ENCODE data around the gene INHA.

The INHA gene

DNA sequence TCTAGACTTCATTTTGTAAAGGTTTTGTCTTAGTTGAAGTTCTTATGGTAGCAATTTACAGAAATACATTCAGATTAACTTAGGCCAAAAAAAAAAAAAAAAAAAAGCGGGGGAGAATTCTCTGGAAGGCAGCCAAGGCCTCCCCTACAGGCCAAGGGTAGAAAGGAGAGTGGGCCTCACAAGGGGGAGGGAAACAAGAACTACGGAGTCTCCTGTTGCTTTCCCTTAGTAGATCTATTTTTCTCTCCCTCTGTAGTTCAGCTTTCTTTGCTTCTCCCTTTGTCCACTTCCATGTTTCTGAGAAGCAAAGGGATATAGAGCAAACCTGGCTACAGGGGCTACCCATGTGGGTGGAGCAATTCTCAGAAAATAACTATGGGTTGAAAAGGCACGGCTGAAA, 23.1 kb downstream of the INHA start:
- H3K27me3 ChIP-seq (ENCODE audit: control insufficient read depth in 1 of 2, insufficient read depth in 1 of 2, low read length in 2 of 2) = no peaks in the 10 kb centered on the region
- no peaks in the 10 kb centered on the region for H3K9me3 ChIP-seq (ENCODE audit: control insufficient read depth, low read length)
- WGBS = 76% methylated on average over 1 of the region's 3 CpGs
- H3K23ac ChIP-seq (ENCODE audit: low read length in 2 of 2) = no peak overlapping the region
- no peak overlapping the region for H2BK5ac ChIP-seq (ENCODE audit: low read depth, low read length, poor library complexity, severe bottlenecking)
- H3K4me3 ChIP-seq (ENCODE audit: insufficient read depth in 1 of 2, low read depth in 1 of 2, low read length in 2 of 2) = no peak overlapping the region
- no peak overlapping the region for H2BK120ac ChIP-seq (ENCODE audit: low read depth, low read length)
- no peak overlapping the region for H4K91ac ChIP-seq (ENCODE audit: low read length)
- H2BK12ac ChIP-seq (ENCODE audit: low read length in 2 of 2) = no peak overlapping the region
- peaks cover 10% of the 10 kb centered on the region for H3K79me1 ChIP-seq (replicated peaks; ENCODE audit: low read length, poor library complexity, severe bottlenecking)
- H3K18ac ChIP-seq (ENCODE audit: low read depth in 1 of 2, low read length in 2 of 2) = no peak overlapping the region
- H2BK15ac ChIP-seq (ENCODE audit: low read depth, poor library complexity, severe bottlenecking) = no peak overlapping the region
- H3K4me1 ChIP-seq (ENCODE audit: control insufficient read depth, insufficient read depth, low read depth, low read length) = peaks cover 4% of the 10 kb centered on the region
- H2AK5ac ChIP-seq (ENCODE audit: low read length, severe bottlenecking) = no peak overlapping the region
- H3K36me3 ChIP-seq (ENCODE audit: control insufficient read depth in 1 of 2, insufficient read depth in 2 of 2, low read depth in 1 of 2, low read length in 2 of 2) = no peaks in the 10 kb centered on the region
- no peak overlapping the region for H3K4ac ChIP-seq (ENCODE audit: low read depth in 1 of 2, low read length in 2 of 2)
- H3K9ac ChIP-seq (ENCODE audit: low read length) = peak overlapping the region; percentile 42
- H3K14ac ChIP-seq (ENCODE audit: low read length in 2 of 2) = no peak overlapping the region
- no peak overlapping the region for H2AFZ ChIP-seq (ENCODE audit: low read depth, low read length)
- no peak overlapping the region for H4K8ac ChIP-seq (ENCODE audit: low read length)
- peak overlapping the region; percentile 52 for H3K27ac ChIP-seq (ENCODE audit: low read length, poor library complexity, severe bottlenecking)
- no peak overlapping the region for H3K4me2 ChIP-seq (ENCODE audit: low read length, poor library complexity, severe bottlenecking)
- peak; percentile 12 for DNase-seq

DNA sequence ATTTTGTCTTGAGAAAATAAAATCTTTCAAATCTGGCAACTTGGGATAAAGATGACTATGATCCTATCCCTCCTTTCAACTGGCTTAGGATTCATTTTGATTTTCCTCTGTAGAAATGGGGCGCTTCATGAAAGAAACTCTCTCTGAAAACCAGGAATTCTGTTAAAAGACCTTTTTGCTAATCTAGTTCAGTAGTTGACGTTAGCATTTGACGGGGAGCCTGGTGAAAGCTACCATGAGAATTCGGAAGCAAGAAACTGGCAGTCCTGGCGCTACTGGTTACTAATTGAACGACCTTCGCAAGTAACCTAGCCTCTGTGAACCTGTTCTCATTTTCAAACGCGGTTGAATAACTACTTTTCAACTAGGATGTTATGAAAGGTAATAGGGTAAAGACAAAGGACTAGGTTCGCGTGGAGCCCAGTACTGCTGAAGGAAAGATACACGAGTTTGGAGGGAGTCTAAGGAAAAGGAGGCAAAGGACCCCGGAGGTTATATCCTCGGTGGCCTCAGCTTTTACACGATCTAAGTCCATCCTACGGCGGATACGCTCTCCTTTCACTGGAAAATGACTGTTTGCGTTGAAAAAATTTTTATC, 24.9 kb downstream of the INHA start:
- 8% methylated on average over 16 of the region's 19 CpGs for WGBS
- Histone ChIP-seq H3K79me1 (replicated peaks; ENCODE audit: low read length, poor library complexity, severe bottlenecking) (peaks cover 15% of the 10 kb centered on the region), H3K4ac (ENCODE audit: low read depth in 1 of 2, low read length in 2 of 2) (peak overlapping the region; percentile 71 to 75)

DNA sequence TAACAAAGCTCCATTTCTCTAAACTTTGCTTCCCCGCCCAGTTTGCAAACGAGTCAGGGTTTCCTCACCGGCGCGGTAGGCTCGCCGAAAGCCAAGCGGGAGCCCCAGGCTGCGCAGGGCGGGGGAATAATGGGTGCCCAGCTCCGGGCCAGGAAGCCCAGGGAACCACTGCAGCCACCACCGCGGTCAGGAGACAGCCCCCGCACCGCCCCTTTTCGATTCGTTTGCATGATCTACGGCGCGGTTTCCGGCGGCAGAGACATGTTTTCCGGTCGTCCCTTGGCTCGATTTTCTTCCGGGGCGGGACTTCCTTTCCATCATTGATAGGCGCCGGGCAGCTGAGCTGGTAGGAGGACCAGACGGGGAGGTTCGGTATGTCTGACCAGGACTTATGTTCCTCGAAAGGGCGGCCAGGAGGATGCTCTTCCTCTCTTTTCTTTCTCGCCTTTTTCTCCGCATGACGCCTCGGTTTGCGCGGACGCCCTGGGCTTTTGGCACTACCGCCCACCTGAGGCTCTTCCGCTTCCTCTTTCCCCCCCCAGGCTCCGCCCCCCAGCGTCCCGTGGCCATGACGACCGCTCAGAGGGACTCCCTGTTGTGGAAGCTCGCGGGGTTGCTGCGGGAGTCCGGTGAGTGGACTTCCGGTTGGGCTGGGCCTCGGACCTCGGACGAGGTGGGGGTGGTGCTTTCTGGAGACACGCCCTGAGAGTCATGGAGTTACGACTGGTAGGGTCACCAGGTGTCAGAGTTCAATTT, 25.6 kb downstream of the INHA start, which contains the start of gene STK11IP:
TSS of gene STK11IP (plus strand) at position 306 of the 756 bp plus-strand sequence. CDS start at position 569, 263 bp downstream.
- Histone ChIP-seq H3K18ac (ENCODE audit: low read depth in 1 of 2, low read length in 2 of 2) (peak within 1 kb of the TSS; percentile 67 to 80), H3K27me3 (ENCODE audit: control insufficient read depth in 1 of 2, insufficient read depth in 1 of 2, low read length in 2 of 2) (no peaks in the 10 kb centered on the region), H2BK12ac (ENCODE audit: low read length in 2 of 2) (no peak within 1 kb of the TSS), H2AFZ (ENCODE audit: low read depth, low read length) (peak within 1 kb of the TSS; percentile 65), H3K27ac (ENCODE audit: low read length, poor library complexity, severe bottlenecking) (peak within 1 kb of the TSS; percentile 96), H2BK5ac (ENCODE audit: low read depth, low read length, poor library complexity, severe bottlenecking) (peak within 1 kb of the TSS; percentile 66), H3K9me3 (ENCODE audit: control insufficient read depth, low read length) (no peaks in the 10 kb centered on the region), H4K91ac (ENCODE audit: low read length) (peak within 1 kb of the TSS; percentile 36), H3K14ac (ENCODE audit: low read length in 2 of 2) (no peak within 1 kb of the TSS), H2AK5ac (ENCODE audit: low read length, severe bottlenecking) (peak within 1 kb of the TSS; percentile 49), H3K36me3 (ENCODE audit: control insufficient read depth in 1 of 2, insufficient read depth in 2 of 2, low read depth in 1 of 2, low read length in 2 of 2) (peaks cover 17 to 19% of the 10 kb centered on the region in 2 experiments), H3K4me1 (ENCODE audit: control insufficient read depth, insufficient read depth, low read depth, low read length) (peaks cover 4% of the 10 kb centered on the region), H3K79me1 (replicated peaks; ENCODE audit: low read length, poor library complexity, severe bottlenecking) (peaks cover 15% of the 10 kb centered on the region), H3K4ac (ENCODE audit: low read depth in 1 of 2, low read length in 2 of 2) (peak within 1 kb of the TSS; percentile 75 to 79), H3K4me2 (ENCODE audit: low read length, poor library complexity, severe bottlenecking) (peak within 1 kb of the TSS; percentile 73), H3K23ac (ENCODE audit: low read length in 2 of 2) (no peak within 1 kb of the TSS), H2BK15ac (ENCODE audit: low read depth, poor library complexity, severe bottlenecking) (peak within 1 kb of the TSS; percentile 92), H2BK120ac (ENCODE audit: low read depth, low read length) (no peak within 1 kb of the TSS), H3K9ac (ENCODE audit: low read length) (peak within 1 kb of the TSS; percentile 98), H3K4me3 (ENCODE audit: insufficient read depth in 1 of 2, low read depth in 1 of 2, low read length in 2 of 2) (peak within 1 kb of the TSS; percentile 60 to 84), H4K8ac (ENCODE audit: low read length) (peak within 1 kb of the TSS; percentile 89)
- peak; percentile 98 for DNase-seq
- WGBS = under 1% methylated on average over 38 of the region's 57 CpGs

More for the DNA sequence above, 24.9 kb downstream of the INHA start:
- H2BK15ac ChIP-seq (ENCODE audit: low read depth, poor library complexity, severe bottlenecking) = no peak overlapping the region
- DNase-seq = no peak
- H3K18ac ChIP-seq (ENCODE audit: low read depth in 1 of 2, low read length in 2 of 2) = peak overlapping the region; percentile 67 to 80
- no peaks in the 10 kb centered on the region for H3K9me3 ChIP-seq (ENCODE audit: control insufficient read depth, low read length)
- no peak overlapping the region for H2BK12ac ChIP-seq (ENCODE audit: low read length in 2 of 2)
- H3K27ac ChIP-seq (ENCODE audit: low read length, poor library complexity, severe bottlenecking) = peak overlapping the region; percentile 96
- no peak overlapping the region for H4K91ac ChIP-seq (ENCODE audit: low read length)
- peak overlapping the region; percentile 60 to 84 for H3K4me3 ChIP-seq (ENCODE audit: insufficient read depth in 1 of 2, low read depth in 1 of 2, low read length in 2 of 2)
- peak overlapping the region; percentile 66 for H2BK5ac ChIP-seq (ENCODE audit: low read depth, low read length, poor library complexity, severe bottlenecking)
- peaks cover 4% of the 10 kb centered on the region for H3K4me1 ChIP-seq (ENCODE audit: control insufficient read depth, insufficient read depth, low read depth, low read length)
- H3K9ac ChIP-seq (ENCODE audit: low read length) = peak overlapping the region; percentile 98
- peak overlapping the region; percentile 73 for H3K4me2 ChIP-seq (ENCODE audit: low read length, poor library complexity, severe bottlenecking)
- no peak overlapping the region for H2BK120ac ChIP-seq (ENCODE audit: low read depth, low read length)
- H3K27me3 ChIP-seq (ENCODE audit: control insufficient read depth in 1 of 2, insufficient read depth in 1 of 2, low read length in 2 of 2) = no peaks in the 10 kb centered on the region
- no peak overlapping the region for H3K14ac ChIP-seq (ENCODE audit: low read length in 2 of 2)
- H2AFZ ChIP-seq (ENCODE audit: low read depth, low read length) = no peak overlapping the region
- H3K23ac ChIP-seq (ENCODE audit: low read length in 2 of 2) = no peak overlapping the region
- H3K36me3 ChIP-seq (ENCODE audit: control insufficient read depth in 1 of 2, insufficient read depth in 2 of 2, low read depth in 1 of 2, low read length in 2 of 2) = peaks cover 11 to 12% of the 10 kb centered on the region in 2 experiments
- H4K8ac ChIP-seq (ENCODE audit: low read length) = peak overlapping the region; percentile 89
- peak overlapping the region; percentile 49 for H2AK5ac ChIP-seq (ENCODE audit: low read length, severe bottlenecking)
